Heart right ventricle (tissue), 16 donors: Measurements from ENCODE around the gene ABCA4. TPM values are rescaled to one million over a fixed set of nuclear protein-coding genes. Genes with fewer than 3 reads are reported as not detected.

ENCODE experiments used
- ATAC-seq, 8 donors: fragments of 200-7000 bp; cut with Tn5 transposase; one replicate each; pipeline ENCODE4 v1.9.1; 2020; ENCODE audit warnings: mild to moderate bottlenecking in 8 of 8, moderate library complexity in 8 of 8, moderate number of reproducible peaks in 1 of 8
- DNase-seq, 2 donors: peaks; one replicate each; pipeline ENCODE4 v3.0.0-alpha.2; 2020
- H3K27ac ChIP-seq, 10 donors: fragments of 200-600 bp; sonication (generic) in 2 of 10; one replicate each; pipeline versions ENCODE4 v1.5.0 to v1.8.0; 2020 to 2022; ENCODE audit warnings: mild to moderate bottlenecking in 3 of 10
- H3K27me3 ChIP-seq, 7 donors: fragments of 200-600 bp; one replicate each; pipeline ENCODE4 v1.8.0; 2021 to 2022; ENCODE audit warnings: mild to moderate bottlenecking in 2 of 7
- H3K36me3 ChIP-seq, 9 donors: fragments of 200-600 bp; sonication (generic) in 1 of 9; one replicate each; pipeline versions ENCODE4 v1.5.0 to v1.8.0; 2020 to 2022; ENCODE audit warnings: mild to moderate bottlenecking in 2 of 9
- H3K4me1 ChIP-seq, 9 donors: fragments of 200-600 bp; sonication (generic) in 1 of 9; one replicate each; pipeline versions ENCODE4 v1.5.0 to v1.8.0; 2020 to 2022; ENCODE audit warnings: mild to moderate bottlenecking in 4 of 9
- H3K4me3 ChIP-seq, 10 donors: fragments of 200-600 bp; sonication (generic) in 2 of 10; one replicate each; pipeline versions ENCODE4 v1.5.0 to v1.8.0; 2020 to 2022; ENCODE audit warnings: mild to moderate bottlenecking in 7 of 10, moderate library complexity in 2 of 10
- H3K9me3 ChIP-seq, 11 donors: fragments of 200-600 bp in 10 of 11; sonication (generic) in 2 of 11; one replicate each; pipeline versions ENCODE4 v1.5.0 to v1.8.0; 2013 to 2022; ENCODE audit warnings: mild to moderate bottlenecking in 2 of 11, control low read depth in 1 of 11, moderate library complexity in 1 of 11
- WGBS, 2 donors: extraction: QIAGEN DNeasy Blood & Tissue Kit; methylation state at CpG; one replicate each; pipeline ENCODE4 v1.1.7; 2013; ENCODE audit warnings: inconsistent platforms in 1 of 2; 5-methylcytosine and 5-hydroxymethylcytosine counted together
- intact Hi-C, 10 donors: fragments of 100-400 bp; cut with DNase I; formaldehyde crosslinking; loops; one replicate each; pipeline versions ENCODE4 v1.11.1 to v1.14.2; 2022
- polyA plus RNA-seq, 2 donors: library from polyadenylated mRNA; stranded (reverse); fragments of 200-250 nt; gene quantifications; one replicate each; pipeline ENCODE4 v1.2.3, GENCODE V29; 2013
- total RNA-seq, 10 donors: library from RNA; stranded (reverse); fragmentation: NEBNext Ultra II Directional in 3 of 10; extraction: Animal tissue kit (Norgen Biotek cat#: 25700) in 3 of 10; gene quantifications; one replicate each; pipeline versions ENCODE4 v1.2.1 to v1.2.4, GENCODE V29; 2021 to 2023
- TF ChIP-seq, protein P1 (sequence below), 9 donors: fragments of 200-600 bp; sonication (generic) in 2 of 9; IDR thresholded peaks; one replicate each; pipeline versions ENCODE4 v1.5.0 to v1.8.0; 2021 to 2022; ENCODE audit warnings: antibody characterized with exemption in 9 of 9, mild to moderate bottlenecking in 5 of 9, moderate library complexity in 1 of 9
- donor health status: Arrhythmogenic right ventricular cardiomyopathy.
- donor health status: ischemic (EF 13 %, LVEDD 7.1; RV severe dilation, severe dysfunction).
- donor health status: healthy with polysubstance abuse.
- donor health status: DM: no; HTN: yes; CAD: no.
- donor health status: DM: no; HTN: no; CAD: no.
- donor health status: ischemic (EF 25% LVEDD 6.9; RV normal size, moderate dysfunction).
- donor health status: ischemic (EF 25% LVEDD 5.7; RV mildly dilated, moderate dysfunction).
- donor health status: healthy.
- donor health status: DM: yes; HTN: yes; CAD: no.
- donor health status: Ischemic cardiomyopathy.
- donor health status: ischemic (EF 35%, LVEDD 5.7; RV mildly dilated, moderate dysfunction).
- donor health status: nonischemic (EF 11% LVEDD 7.7; RV severe dilation, severe dysfunction).
- donor health status: DM: yes; HTN: yes; CAD: no.
- donor health status: PGD.
- donor health status: ischemic (EF 29% LVEDD 5.4; RV normal size, mild dysfunction).
- donor health status: nonischemic (EF 23%, LVEDD 6.1; RV moderate dilation, normal function).

The ABCA4 gene
- total and polyA plus RNA-seq, 12 donors, result 0.05 to 0.66 (median 0.21) TPM

DNA sequence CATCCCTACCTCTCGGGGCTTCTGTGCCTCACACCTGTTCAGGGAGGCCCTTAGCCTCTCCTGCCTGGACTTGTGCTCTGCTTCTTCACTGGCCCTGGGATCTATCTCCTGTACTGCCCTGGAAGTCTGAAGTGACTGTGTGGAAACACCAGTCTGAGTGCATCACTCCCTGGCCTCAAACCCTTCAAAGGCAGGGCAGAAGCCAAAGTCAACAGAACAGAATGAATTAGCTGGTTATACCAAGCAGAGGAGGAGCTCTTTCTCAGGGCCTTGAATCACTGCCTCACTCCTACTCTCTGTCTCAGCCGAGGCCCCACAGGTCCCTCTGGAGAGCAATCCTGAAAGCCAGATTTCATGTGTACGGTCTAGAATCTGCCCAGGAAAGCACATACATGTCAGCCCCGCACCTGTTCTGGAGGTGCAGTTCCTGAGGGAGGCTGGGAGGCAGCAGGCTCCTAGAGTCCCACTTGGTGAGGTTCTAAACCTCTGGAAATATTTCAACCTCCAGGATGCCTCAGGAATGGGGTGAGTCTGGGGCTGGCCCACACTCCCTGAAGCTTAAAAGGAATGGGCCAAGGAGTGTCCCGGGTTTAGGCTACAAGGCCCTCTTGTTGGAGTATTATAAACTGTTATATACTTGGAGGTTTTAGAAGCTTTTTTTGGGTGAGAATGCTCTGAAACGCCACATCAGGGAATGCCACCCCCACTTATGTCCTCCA lies 98.3 kb downstream of the ABCA4 start:
- 86 to 90% methylated on average over 6 of the region's 6 CpGs for WGBS, 2 donors
- intact Hi-C loops, result loop anchor here in 2 of 10 donors (10.0 kb wide), 1 partner anchor 442 kb away; no protein-coding TSS in a partner anchor
- no peaks in the 10 kb centered on the region for H3K9me3 ChIP-seq
- H3K27me3 ChIP-seq, result no peaks in the 10 kb centered on the region
- TF ChIP-seq, protein P1, sequence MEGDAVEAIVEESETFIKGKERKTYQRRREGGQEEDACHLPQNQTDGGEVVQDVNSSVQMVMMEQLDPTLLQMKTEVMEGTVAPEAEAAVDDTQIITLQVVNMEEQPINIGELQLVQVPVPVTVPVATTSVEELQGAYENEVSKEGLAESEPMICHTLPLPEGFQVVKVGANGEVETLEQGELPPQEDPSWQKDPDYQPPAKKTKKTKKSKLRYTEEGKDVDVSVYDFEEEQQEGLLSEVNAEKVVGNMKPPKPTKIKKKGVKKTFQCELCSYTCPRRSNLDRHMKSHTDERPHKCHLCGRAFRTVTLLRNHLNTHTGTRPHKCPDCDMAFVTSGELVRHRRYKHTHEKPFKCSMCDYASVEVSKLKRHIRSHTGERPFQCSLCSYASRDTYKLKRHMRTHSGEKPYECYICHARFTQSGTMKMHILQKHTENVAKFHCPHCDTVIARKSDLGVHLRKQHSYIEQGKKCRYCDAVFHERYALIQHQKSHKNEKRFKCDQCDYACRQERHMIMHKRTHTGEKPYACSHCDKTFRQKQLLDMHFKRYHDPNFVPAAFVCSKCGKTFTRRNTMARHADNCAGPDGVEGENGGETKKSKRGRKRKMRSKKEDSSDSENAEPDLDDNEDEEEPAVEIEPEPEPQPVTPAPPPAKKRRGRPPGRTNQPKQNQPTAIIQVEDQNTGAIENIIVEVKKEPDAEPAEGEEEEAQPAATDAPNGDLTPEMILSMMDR (IDR thresholded peaks at IDR 0.05), result no peak
- peak overlapping the region in 2 of 10 donors; percentile 30 to 54 for H3K27ac ChIP-seq
- H3K4me1 ChIP-seq, result peaks cover 0 to 38% (median 9%) of the 10 kb centered on the region in 9 donors
- ATAC-seq (peak in 7 of 8 donors; percentile 28 to 85 (median 66)), DNase-seq (peak in 1 of 2 donors; percentile 20)
- H3K4me3 ChIP-seq, result no peak overlapping the region
- no peaks in the 10 kb centered on the region for H3K36me3 ChIP-seq

DNA sequence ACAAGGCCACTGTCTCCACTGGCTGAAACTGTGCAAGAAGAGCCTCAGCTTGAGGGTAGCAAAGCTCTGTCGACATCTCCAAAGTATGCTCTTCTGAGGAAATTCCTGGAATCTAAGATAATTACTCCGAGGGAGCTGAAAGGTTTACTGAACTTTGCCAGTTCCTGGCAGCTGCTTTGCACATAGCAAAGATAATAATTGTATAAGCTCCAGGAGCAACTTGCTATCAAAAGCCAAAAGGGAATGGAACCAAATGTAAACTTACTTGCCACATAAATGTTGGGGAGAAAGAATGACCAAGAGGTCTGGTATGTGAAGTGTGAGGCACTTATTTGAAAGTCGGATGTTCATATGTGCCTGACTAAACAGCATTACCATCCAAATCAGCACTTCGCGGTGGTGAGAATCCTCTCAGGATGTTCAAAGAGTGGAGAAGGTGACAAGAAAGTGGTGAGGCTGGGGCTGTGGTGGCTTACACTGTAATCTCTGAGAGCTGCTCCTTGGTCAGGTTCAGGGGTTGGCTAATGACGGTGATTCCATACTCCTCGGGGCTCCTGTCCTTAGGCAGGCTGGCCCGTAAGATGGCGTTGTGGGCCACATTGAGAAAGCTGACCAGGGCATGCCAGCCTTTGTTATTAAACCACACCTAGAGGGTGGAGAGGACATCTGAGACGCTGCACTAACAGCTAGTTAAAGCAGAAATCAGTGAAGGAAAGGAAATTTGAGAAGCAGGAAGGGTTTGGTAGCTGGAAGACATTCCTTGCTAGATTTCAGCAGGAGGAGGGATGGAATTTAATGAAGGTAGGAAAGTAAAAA lies 100.0 kb downstream of the ABCA4 start:
- H3K27me3 ChIP-seq, result no peaks in the 10 kb centered on the region
- TF ChIP-seq, protein P1 (IDR thresholded peaks at IDR 0.05), result no peak
- peaks cover 0 to 31% (median 4%) of the 10 kb centered on the region in 9 donors for H3K4me1 ChIP-seq
- no peak overlapping the region for H3K27ac ChIP-seq
- 67 to 68% methylated on average over 10 of the region's 10 CpGs for WGBS, 2 donors
- intact Hi-C loops, result loop anchor here in 2 of 10 donors (10.0 kb wide), 1 partner anchor 444 kb away; no protein-coding TSS in a partner anchor
- H3K4me3 ChIP-seq, result no peak overlapping the region
- no peaks in the 10 kb centered on the region for H3K36me3 ChIP-seq
- no peaks in the 10 kb centered on the region for H3K9me3 ChIP-seq
- DNase-seq (no peak), ATAC-seq (peak in 3 of 8 donors; percentile 16 to 50 (median 17))

GRCh38 chr1:94019327-94019726 lies 101.6 kb downstream of the ABCA4 start:
- Histone ChIP-seq H3K9me3 (no peaks in the 10 kb centered on the region), H3K36me3 (no peaks in the 10 kb centered on the region), H3K27ac (no peak overlapping the region), H3K4me1 (peaks cover 0 to 25% (median 3%) of the 10 kb centered on the region in 9 donors), H3K27me3 (no peaks in the 10 kb centered on the region), H3K4me3 (no peak overlapping the region)
- 92 to 93% methylated on average over 9 of the region's 9 CpGs for WGBS, 2 donors
- DNase-seq (no peak), ATAC-seq (no peak)
- TF ChIP-seq, protein P1 (IDR thresholded peaks at IDR 0.05), result no peak
- intact Hi-C loops, result no loop called here

DNA sequence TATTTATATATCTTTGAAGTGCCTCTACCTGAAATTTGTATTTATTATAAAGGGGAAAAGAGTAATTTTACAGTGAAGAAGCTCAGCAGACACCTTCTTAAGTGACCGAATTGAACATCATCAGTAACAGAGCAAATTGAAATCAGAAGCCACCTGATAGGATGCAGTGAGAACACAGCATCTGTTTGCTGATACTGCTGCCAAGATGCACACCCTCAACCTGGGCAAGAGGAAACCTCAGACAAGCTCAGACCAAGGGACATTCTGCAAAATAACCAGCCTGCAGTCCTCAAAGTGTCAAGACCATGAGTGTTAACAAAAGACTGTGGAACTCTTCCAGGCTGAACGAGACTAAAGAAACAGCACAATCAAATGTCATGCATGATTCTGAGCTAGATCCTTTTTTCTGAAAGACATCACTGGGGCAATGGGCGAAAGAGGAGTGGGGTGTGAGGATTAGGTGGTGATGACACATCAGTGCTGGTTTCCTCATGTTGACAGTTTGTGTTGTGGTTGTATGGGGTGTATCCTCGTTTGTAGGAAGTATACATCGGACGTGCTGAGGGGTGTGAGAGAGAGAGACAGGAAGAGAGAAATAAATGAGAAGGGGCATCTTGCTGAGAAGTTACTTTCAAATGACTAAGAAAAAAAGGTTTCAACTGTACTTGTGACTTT lies 103.7 kb downstream of the ABCA4 start:
- 65% methylated on average over 6 of the region's 6 CpGs for WGBS, 2 donors
- H3K27me3 ChIP-seq, result no peaks in the 10 kb centered on the region
- intact Hi-C loops, result no loop called here
- H3K9me3 ChIP-seq, result no peaks in the 10 kb centered on the region
- DNase-seq, result no peak
- TF ChIP-seq, protein P1 (IDR thresholded peaks at IDR 0.05), result no peak
- ATAC-seq, result no peak
- no peak overlapping the region for H3K4me3 ChIP-seq
- H3K4me1 ChIP-seq, result peaks cover 0 to 29% (median 3%) of the 10 kb centered on the region in 9 donors
- no peaks in the 10 kb centered on the region for H3K36me3 ChIP-seq
- no peak overlapping the region for H3K27ac ChIP-seq
